Panc1 (cell line): ENCODE data around the gene A2ML1.
"Not testable (repeated sequence)": the region's sequence is repeated elsewhere in the genome, so short reads cannot be mapped to it uniquely, and the experiment has no call there.

Experiments
- POLR2AphosphoS5 ChIP-seq: IDR thresholded peaks from 2 replicates; pipeline ENCODE4 v1.6.1; 2012; ENCODE audit warnings: mild to moderate bottlenecking, low read depth, low read length, moderate library complexity
- TCF7L2 ChIP-seq: IDR thresholded peaks from 2 replicates; pipeline ENCODE4 v1.6.1; 2011; ENCODE audit warnings: mild to moderate bottlenecking, low read depth, low read length, inconsistent platforms
- TF ChIP-seq, protein P1 (sequence below): fragments of 450-650 bp; IDR thresholded peaks from 2 replicates; pipeline ENCODE4 v1.5.1; 2017; ENCODE audit warnings: mild to moderate bottlenecking
- TF ChIP-seq, protein P2 (sequence below), 2 experiments: IDR thresholded peaks; 2 replicates each; pipeline ENCODE4 v1.6.1; 2011 to 2012; ENCODE audit warnings: low read depth in 2 of 2, control low read depth in 1 of 2, low read length in 1 of 2, mild to moderate bottlenecking in 1 of 2, moderate library complexity in 1 of 2; ENCODE audit not compliant: insufficient read depth in 1 of 2

DNA sequence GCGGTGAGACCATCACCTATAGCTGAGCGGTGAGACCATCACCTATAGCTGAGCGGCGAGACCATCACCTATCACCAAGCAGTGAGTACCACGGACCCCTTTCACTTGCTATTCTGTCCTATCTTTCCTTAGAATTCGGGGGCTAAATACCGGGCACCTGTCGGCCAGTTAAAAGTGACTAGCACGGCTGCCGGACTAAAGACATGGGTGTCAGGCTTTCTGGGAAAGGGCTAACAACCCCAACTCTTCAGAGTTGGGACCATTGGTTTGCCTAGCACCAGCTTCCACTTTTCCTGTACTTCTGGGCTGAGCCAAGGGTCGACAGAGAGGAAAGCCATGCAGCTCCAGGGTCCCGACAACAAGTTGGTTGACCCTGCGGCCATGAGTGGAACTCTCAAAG lies 33.7 kb upstream of the A2ML1 start:
- TF ChIP-seq, protein P1, sequence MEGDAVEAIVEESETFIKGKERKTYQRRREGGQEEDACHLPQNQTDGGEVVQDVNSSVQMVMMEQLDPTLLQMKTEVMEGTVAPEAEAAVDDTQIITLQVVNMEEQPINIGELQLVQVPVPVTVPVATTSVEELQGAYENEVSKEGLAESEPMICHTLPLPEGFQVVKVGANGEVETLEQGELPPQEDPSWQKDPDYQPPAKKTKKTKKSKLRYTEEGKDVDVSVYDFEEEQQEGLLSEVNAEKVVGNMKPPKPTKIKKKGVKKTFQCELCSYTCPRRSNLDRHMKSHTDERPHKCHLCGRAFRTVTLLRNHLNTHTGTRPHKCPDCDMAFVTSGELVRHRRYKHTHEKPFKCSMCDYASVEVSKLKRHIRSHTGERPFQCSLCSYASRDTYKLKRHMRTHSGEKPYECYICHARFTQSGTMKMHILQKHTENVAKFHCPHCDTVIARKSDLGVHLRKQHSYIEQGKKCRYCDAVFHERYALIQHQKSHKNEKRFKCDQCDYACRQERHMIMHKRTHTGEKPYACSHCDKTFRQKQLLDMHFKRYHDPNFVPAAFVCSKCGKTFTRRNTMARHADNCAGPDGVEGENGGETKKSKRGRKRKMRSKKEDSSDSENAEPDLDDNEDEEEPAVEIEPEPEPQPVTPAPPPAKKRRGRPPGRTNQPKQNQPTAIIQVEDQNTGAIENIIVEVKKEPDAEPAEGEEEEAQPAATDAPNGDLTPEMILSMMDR = not testable (repeated sequence)
- TF ChIP-seq, protein P2, sequence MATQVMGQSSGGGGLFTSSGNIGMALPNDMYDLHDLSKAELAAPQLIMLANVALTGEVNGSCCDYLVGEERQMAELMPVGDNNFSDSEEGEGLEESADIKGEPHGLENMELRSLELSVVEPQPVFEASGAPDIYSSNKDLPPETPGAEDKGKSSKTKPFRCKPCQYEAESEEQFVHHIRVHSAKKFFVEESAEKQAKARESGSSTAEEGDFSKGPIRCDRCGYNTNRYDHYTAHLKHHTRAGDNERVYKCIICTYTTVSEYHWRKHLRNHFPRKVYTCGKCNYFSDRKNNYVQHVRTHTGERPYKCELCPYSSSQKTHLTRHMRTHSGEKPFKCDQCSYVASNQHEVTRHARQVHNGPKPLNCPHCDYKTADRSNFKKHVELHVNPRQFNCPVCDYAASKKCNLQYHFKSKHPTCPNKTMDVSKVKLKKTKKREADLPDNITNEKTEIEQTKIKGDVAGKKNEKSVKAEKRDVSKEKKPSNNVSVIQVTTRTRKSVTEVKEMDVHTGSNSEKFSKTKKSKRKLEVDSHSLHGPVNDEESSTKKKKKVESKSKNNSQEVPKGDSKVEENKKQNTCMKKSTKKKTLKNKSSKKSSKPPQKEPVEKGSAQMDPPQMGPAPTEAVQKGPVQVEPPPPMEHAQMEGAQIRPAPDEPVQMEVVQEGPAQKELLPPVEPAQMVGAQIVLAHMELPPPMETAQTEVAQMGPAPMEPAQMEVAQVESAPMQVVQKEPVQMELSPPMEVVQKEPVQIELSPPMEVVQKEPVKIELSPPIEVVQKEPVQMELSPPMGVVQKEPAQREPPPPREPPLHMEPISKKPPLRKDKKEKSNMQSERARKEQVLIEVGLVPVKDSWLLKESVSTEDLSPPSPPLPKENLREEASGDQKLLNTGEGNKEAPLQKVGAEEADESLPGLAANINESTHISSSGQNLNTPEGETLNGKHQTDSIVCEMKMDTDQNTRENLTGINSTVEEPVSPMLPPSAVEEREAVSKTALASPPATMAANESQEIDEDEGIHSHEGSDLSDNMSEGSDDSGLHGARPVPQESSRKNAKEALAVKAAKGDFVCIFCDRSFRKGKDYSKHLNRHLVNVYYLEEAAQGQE (IDR thresholded peaks at IDR 0.05; ENCODE audit: insufficient read depth in 1 of 2, low read depth in 2 of 2, low read length in 1 of 2) = not testable (repeated sequence)
- not testable (repeated sequence) for TF ChIP-seq POLR2AphosphoS5, TCF7L2
